Measurements from ENCODE around the gene PPIL3. TPM values are rescaled to one million over a fixed set of nuclear protein-coding genes. Genes with fewer than 3 reads are reported as not detected.

Gene PPIL3
- total and polyA plus RNA-seq, 11 donors = 11.3 to 27.7 (median 20.8) TPM

- 90 to 93% (median 91%) methylated on average over 6 of the region's 6 CpGs for WGBS, 4 donors
- ATAC-seq (no peak), DNase-seq (no peak)
- Histone ChIP-seq H3K4me3 (no peak overlapping the region), H3K36me3 (peaks cover 0 to 78% (median 75%) of the 10 kb centered on the region in 9 donors), H3K27me3 (no peaks in the 10 kb centered on the region), H3K4me1 (peaks cover 0 to 11% (median 3%) of the 10 kb centered on the region in 12 donors), H3K27ac (no peak overlapping the region), H3K9me3 (no peaks in the 10 kb centered on the region)
- intact Hi-C loops (cut with DNase I) = no loop called here
- TF ChIP-seq CTCF (IDR thresholded peaks at IDR 0.05) (no peak), POLR2A (IDR thresholded peaks at IDR 0.05) (no peak)
These were observed 67.1 kb downstream of the PPIL3 start for GRCh38 chr2:200821686-200822245.

Other genes with a start within 250 kb of the PPIL3 start
- 100 to 1,000 TPM in 2 of 9 donors, 10 to 100 TPM in 7; 60.0 to 147 (median 87.3) TPM for gene BZW1, start 77.2 kb downstream of the PPIL3 start, total RNA-seq
- gene BZW1, start 77.2 kb downstream of the PPIL3 start, polyA plus RNA-seq = 100 to 1,000 TPM in 1 of 2 donors, 10 to 100 TPM in 1; 10.7 to 111 TPM
- gene CLK1, start 24.4 kb downstream of the PPIL3 start, total RNA-seq = 10 to 100 TPM; 28.6 to 59.5 (median 39.0) TPM
- 100 to 1,000 TPM in 1 of 2 donors, 10 to 100 TPM in 1; 25.4 to 235 TPM for gene CLK1, start 24.4 kb downstream of the PPIL3 start, polyA plus RNA-seq
- gene NIF3L1, start 294 bp upstream of the PPIL3 start, total RNA-seq = 10 to 100 TPM; 16.6 to 27.1 (median 21.6) TPM
- gene NIF3L1, start 294 bp upstream of the PPIL3 start, polyA plus RNA-seq = 10 to 100 TPM; 12.0 to 43.3 TPM
- gene ORC2, start 74.6 kb upstream of the PPIL3 start, total RNA-seq = 10 to 100 TPM in 8 of 9 donors, 1 to 10 TPM in 1; 6.7 to 38.0 (median 24.0) TPM
- gene ORC2, start 74.6 kb upstream of the PPIL3 start, polyA plus RNA-seq = 1 to 10 TPM; 7.7 to 8.9 TPM
- gene HYCC2, start 182.6 kb upstream of the PPIL3 start, total RNA-seq = 10 to 100 TPM in 5 of 9 donors, 1 to 10 TPM in 4; 5.8 to 16.3 (median 12.1) TPM
- gene HYCC2, start 182.6 kb upstream of the PPIL3 start, polyA plus RNA-seq = 1 to 10 TPM; 3.7 to 5.5 TPM
- 100 to 1,000 TPM; 197 to 496 (median 348) TPM for gene NDUFB3, start 182.9 kb upstream of the PPIL3 start, total RNA-seq
- gene NDUFB3, start 182.9 kb upstream of the PPIL3 start, polyA plus RNA-seq = 100 to 1,000 TPM; 210 to 424 TPM
- gene CFLAR, start 227.1 kb upstream of the PPIL3 start, total RNA-seq = 100 to 1,000 TPM; 130 to 279 (median 214) TPM
- 100 to 1,000 TPM; 120 to 249 TPM for gene CFLAR, start 227.1 kb upstream of the PPIL3 start, polyA plus RNA-seq

All from heart left ventricle (tissue), 16 donors.